ENCODE results near the gene CAMK2A.

- TF ChIP-seq CTCF (IDR thresholded peaks at IDR 0.05) = no peak
- no peak for TF ChIP-seq POLR2A (IDR thresholded peaks at IDR 0.05)
Measured at GRCh38 chr5:150338546-150338945, 49.0 kb upstream of the CAMK2A start.
